H9 (cell line): ENCODE measurements around the gene MUL1. TPM values are rescaled to one million over a fixed set of nuclear protein-coding genes. Genes with fewer than 3 reads are reported as not detected.

ENCODE experiments used
- DNase-seq: peaks from one replicate; pipeline ENCODE4 v3.0.0-alpha.2; 2017
- H2AFZ ChIP-seq: one replicate; pipeline ENCODE4 v1.6.1; 2013; ENCODE audit warnings: mild to moderate bottlenecking, low read length, control low read depth, moderate library complexity
- H2AK5ac ChIP-seq: 2 replicates; pipeline ENCODE4 v1.6.1; 2013; ENCODE audit warnings: low read length, control low read depth, mixed read lengths; ENCODE audit not compliant: insufficient read length
- H2BK120ac ChIP-seq: one replicate; pipeline ENCODE4 v1.6.1; 2013; ENCODE audit warnings: low read depth, mild to moderate bottlenecking, low read length, control low read depth, inconsistent platforms; ENCODE audit not compliant: poor library complexity, severe bottlenecking
- H2BK12ac ChIP-seq: 2 replicates; pipeline ENCODE4 v1.6.1; 2013; ENCODE audit warnings: low read length, control low read depth, mixed read lengths, low read depth; ENCODE audit not compliant: insufficient read length
- H2BK15ac ChIP-seq: 2 replicates; pipeline ENCODE4 v1.6.1; 2013; ENCODE audit warnings: low read depth, low read length, control low read depth
- H2BK20ac ChIP-seq: one replicate; pipeline ENCODE4 v1.6.1; 2013; ENCODE audit warnings: low read depth, mild to moderate bottlenecking, low read length, control low read depth, inconsistent platforms; ENCODE audit not compliant: poor library complexity, severe bottlenecking
- H2BK5ac ChIP-seq: 2 replicates; pipeline ENCODE4 v1.6.1; 2013; ENCODE audit warnings: low read length, control low read depth, mixed read lengths; ENCODE audit not compliant: insufficient read length
- H3K14ac ChIP-seq: 2 replicates; pipeline ENCODE4 v1.6.1; 2013; ENCODE audit warnings: low read length, control low read depth; ENCODE audit not compliant: insufficient read depth
- H3K18ac ChIP-seq: 2 replicates; pipeline ENCODE4 v1.6.1; 2013; ENCODE audit warnings: low read depth, mild to moderate bottlenecking, mixed read lengths, low read length, control low read depth; ENCODE audit not compliant: insufficient read length
- H3K23ac ChIP-seq: 2 replicates; pipeline ENCODE4 v1.6.1; 2013; ENCODE audit warnings: low read length, control low read depth, mixed read lengths, low read depth; ENCODE audit not compliant: insufficient read length
- H3K23me2 ChIP-seq: 2 replicates; pipeline ENCODE4 v1.6.1; 2013; ENCODE audit warnings: low read depth, mild to moderate bottlenecking, mixed read lengths, low read length, control low read depth; ENCODE audit not compliant: insufficient read length, poor library complexity, severe bottlenecking
- H3K27ac ChIP-seq: 2 replicates; pipeline ENCODE4 v1.5.1; 2013; ENCODE audit warnings: low read length, control low read depth, mixed read lengths, low read depth; ENCODE audit not compliant: insufficient read length
- H3K27me3 ChIP-seq: 2 replicates; pipeline ENCODE4 v1.6.1; 2013; ENCODE audit warnings: low read length, control low read depth, inconsistent platforms; ENCODE audit not compliant: insufficient read depth
- H3K4ac ChIP-seq: 2 replicates; pipeline ENCODE4 v1.6.1; 2013; ENCODE audit warnings: low read depth, mild to moderate bottlenecking, control low read depth, inconsistent platforms, low read length, moderate library complexity
- H3K4me1 ChIP-seq: 2 replicates; pipeline ENCODE4 v1.6.1; 2013; ENCODE audit warnings: low read length, control low read depth, inconsistent platforms; ENCODE audit not compliant: insufficient read depth
- H3K4me2 ChIP-seq: 2 replicates; pipeline ENCODE4 v1.6.1; 2013; ENCODE audit warnings: low read length, control low read depth, mixed read lengths; ENCODE audit not compliant: insufficient read length, insufficient read depth
- H3K56ac ChIP-seq: 2 replicates; pipeline ENCODE4 v1.6.1; 2013; ENCODE audit warnings: low read depth, mild to moderate bottlenecking, mixed read lengths, low read length, control low read depth; ENCODE audit not compliant: insufficient read length
- H3K79me1 ChIP-seq: 2 replicates; pipeline ENCODE4 v1.6.1; 2013; ENCODE audit warnings: low read depth, mild to moderate bottlenecking, moderate library complexity, low read length, control low read depth, inconsistent platforms; ENCODE audit not compliant: insufficient read depth, poor library complexity, severe bottlenecking
- H3K79me2 ChIP-seq: 2 replicates; pipeline ENCODE4 v1.6.1; 2013; ENCODE audit warnings: low read length, control low read depth, inconsistent platforms; ENCODE audit not compliant: insufficient read depth
- H3K9ac ChIP-seq: 2 replicates; pipeline ENCODE4 v1.6.1; 2013; ENCODE audit warnings: low read length, control low read depth, mixed read lengths; ENCODE audit not compliant: insufficient read length; ENCODE audit errors: extremely low read depth
- H3K9me3 ChIP-seq: one replicate; pipeline ENCODE4 v1.6.1; 2013; ENCODE audit warnings: low read depth, low read length, inconsistent platforms; ENCODE audit not compliant: control insufficient read depth
- H3T11ph ChIP-seq: one replicate; pipeline ENCODE4 v1.6.1; 2013; ENCODE audit warnings: mild to moderate bottlenecking, low read length, control low read depth, inconsistent platforms
- H4K20me1 ChIP-seq: one replicate; pipeline ENCODE4 v1.6.1; 2013; ENCODE audit not compliant: control insufficient read depth, insufficient read length, insufficient read depth
- H4K5ac ChIP-seq: 2 replicates; pipeline ENCODE4 v1.6.1; 2013; ENCODE audit warnings: low read depth, mild to moderate bottlenecking, mixed read lengths, low read length, control low read depth; ENCODE audit not compliant: insufficient read length
- H4K8ac ChIP-seq: replicated peaks from 2 replicates; pipeline ENCODE4 v1.6.1; 2013; ENCODE audit warnings: low read length, control low read depth, mixed read lengths, low read depth; ENCODE audit not compliant: insufficient read length
- H4K91ac ChIP-seq: 2 replicates; pipeline ENCODE4 v1.6.1; 2013; ENCODE audit warnings: low read depth, mild to moderate bottlenecking, moderate library complexity, mixed read lengths, low read length, control low read depth; ENCODE audit not compliant: insufficient read length
- H3K27ac Mint-ChIP-seq, 3 experiments: 2 replicates in 2 of 3; 3 replicates in 1 of 3; pipeline ENCODE4 v1.8.0; 2020 to 2021; ENCODE audit warnings: mixed read lengths in 3 of 3, mild to moderate bottlenecking in 1 of 3, moderate library complexity in 1 of 3
- H3K27me3 Mint-ChIP-seq: 2 replicates; pipeline ENCODE4 v1.8.0; 2021; ENCODE audit warnings: low read depth, mild to moderate bottlenecking, moderate library complexity, mixed read lengths
- H3K36me3 Mint-ChIP-seq, 3 experiments: 2 replicates in 2 of 3; 3 replicates in 1 of 3; pipeline ENCODE4 v1.8.0; 2020 to 2021; ENCODE audit warnings: low read depth in 3 of 3, mixed read lengths in 3 of 3; ENCODE audit not compliant: insufficient read depth in 1 of 3
- H3K4me1 Mint-ChIP-seq, 2 experiments: 2 replicates each; pipeline ENCODE4 v1.8.0; 2020; ENCODE audit warnings: mixed read lengths in 2 of 2
- H3K4me3 Mint-ChIP-seq, 2 experiments: 2 replicates in 1 of 2; 3 replicates in 1 of 2; pipeline ENCODE4 v1.8.0; 2020 to 2021; ENCODE audit warnings: mild to moderate bottlenecking in 2 of 2, mixed read lengths in 2 of 2, moderate library complexity in 1 of 2
- H3K9me3 Mint-ChIP-seq, 2 experiments: 2 replicates in 1 of 2; 3 replicates in 1 of 2; pipeline ENCODE4 v1.8.0; 2020; ENCODE audit warnings: mild to moderate bottlenecking in 2 of 2, mixed read lengths in 2 of 2, moderate library complexity in 1 of 2
- WGBS: extraction: QIAGEN DNeasy Blood & Tissue Kit; methylation state at CpG from one replicate; pipeline ENCODE4 v1.1.7; 2013; ENCODE audit warnings: missing lambda C conversion rate, low lambda C conversion rate, mixed read lengths; ENCODE audit not compliant: insufficient read length; ENCODE audit errors: extremely low coverage; 5-methylcytosine and 5-hydroxymethylcytosine counted together
- total RNA-seq: library from RNA; stranded (reverse); gene quantifications from 2 replicates; pipeline ENCODE4 v1.2.1, GENCODE V29; 2021
- TF ChIP-seq, protein P1 (sequence below): fragments of 200-600 bp; sonication (generic); conservative IDR thresholded peaks from 3 replicates; pipeline ENCODE4 v1.8.0; 2021; ENCODE audit warnings: antibody characterized with exemption, mild to moderate bottlenecking

Gene MUL1
- total RNA-seq, 1 experiment from 2014 or later: 27.1 TPM

DNA sequence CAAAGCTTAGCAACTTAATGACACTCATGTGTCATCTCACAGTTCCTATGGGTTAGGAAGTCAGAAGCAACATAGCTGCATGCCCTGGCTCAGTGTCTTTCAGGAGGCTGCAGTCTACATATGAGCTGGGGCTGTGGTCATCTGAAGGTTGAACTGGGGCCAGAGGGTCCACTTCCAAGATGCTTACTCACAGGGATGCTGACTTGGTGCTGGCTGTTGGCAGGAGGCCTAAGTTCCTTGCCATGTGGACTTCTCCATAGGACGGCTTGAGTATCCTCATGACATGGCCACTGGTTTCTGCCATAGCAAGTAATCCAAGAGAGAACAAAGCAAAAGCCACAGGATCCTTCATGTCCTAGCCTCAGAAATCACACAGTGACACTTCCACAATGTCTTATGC, 32.3 kb upstream of the MUL1 start:
- Mint-ChIP-seq H3K27ac (no peak overlapping the region), H3K4me1 (no peaks in the 10 kb centered on the region; a peak in 1 of 4 replicates), H3K4me3 (no peak overlapping the region), H3K36me3 (no peaks in the 10 kb centered on the region), H3K9me3 (no peaks in the 10 kb centered on the region), H3K27me3 (peaks cover 90% of the 10 kb centered on the region)
- no peak overlapping the region for H3K14ac ChIP-seq
- H4K20me1 ChIP-seq: no peaks in the 10 kb centered on the region
- H3K4me2 ChIP-seq: no peak overlapping the region
- H3K18ac ChIP-seq: no peak overlapping the region
- no peak overlapping the region for H3K9ac ChIP-seq
- H3K79me1 ChIP-seq: no peaks in the 10 kb centered on the region
- peaks cover 2% of the 10 kb centered on the region; the same call in 1 of the 2 replicates for H3K27me3 ChIP-seq
- H3T11ph ChIP-seq: no peak overlapping the region
- no peak overlapping the region for H4K8ac ChIP-seq
- no peak overlapping the region for H3K4ac ChIP-seq
- no peaks in the 10 kb centered on the region for H3K79me2 ChIP-seq
- no peaks in the 10 kb centered on the region for H3K23me2 ChIP-seq
- no peaks in the 10 kb centered on the region for H3K9me3 ChIP-seq
- TF ChIP-seq, protein P1, sequence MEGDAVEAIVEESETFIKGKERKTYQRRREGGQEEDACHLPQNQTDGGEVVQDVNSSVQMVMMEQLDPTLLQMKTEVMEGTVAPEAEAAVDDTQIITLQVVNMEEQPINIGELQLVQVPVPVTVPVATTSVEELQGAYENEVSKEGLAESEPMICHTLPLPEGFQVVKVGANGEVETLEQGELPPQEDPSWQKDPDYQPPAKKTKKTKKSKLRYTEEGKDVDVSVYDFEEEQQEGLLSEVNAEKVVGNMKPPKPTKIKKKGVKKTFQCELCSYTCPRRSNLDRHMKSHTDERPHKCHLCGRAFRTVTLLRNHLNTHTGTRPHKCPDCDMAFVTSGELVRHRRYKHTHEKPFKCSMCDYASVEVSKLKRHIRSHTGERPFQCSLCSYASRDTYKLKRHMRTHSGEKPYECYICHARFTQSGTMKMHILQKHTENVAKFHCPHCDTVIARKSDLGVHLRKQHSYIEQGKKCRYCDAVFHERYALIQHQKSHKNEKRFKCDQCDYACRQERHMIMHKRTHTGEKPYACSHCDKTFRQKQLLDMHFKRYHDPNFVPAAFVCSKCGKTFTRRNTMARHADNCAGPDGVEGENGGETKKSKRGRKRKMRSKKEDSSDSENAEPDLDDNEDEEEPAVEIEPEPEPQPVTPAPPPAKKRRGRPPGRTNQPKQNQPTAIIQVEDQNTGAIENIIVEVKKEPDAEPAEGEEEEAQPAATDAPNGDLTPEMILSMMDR: no peak
- H2BK120ac ChIP-seq: no peak overlapping the region
- H2BK20ac ChIP-seq: no peak overlapping the region
- no peak overlapping the region for H4K91ac ChIP-seq
- H4K5ac ChIP-seq: no peak overlapping the region
- H2BK15ac ChIP-seq: no peak overlapping the region
- DNase-seq: no peak
- no CpG with 5 or more reads among the region's 1 CpG for WGBS
- no peak overlapping the region for H3K23ac ChIP-seq
- H3K4me1 ChIP-seq: no peaks in the 10 kb centered on the region
- H2BK5ac ChIP-seq: no peak overlapping the region
- H2AK5ac ChIP-seq: no peak overlapping the region
- no peak overlapping the region for H3K27ac ChIP-seq
- no peak overlapping the region for H2AFZ ChIP-seq
- no peak overlapping the region for H3K56ac ChIP-seq
- H2BK12ac ChIP-seq: no peak overlapping the region
